Measurements from ENCODE around the gene ZSWIM3. TPM values are rescaled to one million over a fixed set of nuclear protein-coding genes. Genes with fewer than 3 reads are reported as not detected.

ZSWIM3 gene
- polyA plus RNA-seq, 1 donor from 2014 or later, result 14.3 TPM

DNA sequence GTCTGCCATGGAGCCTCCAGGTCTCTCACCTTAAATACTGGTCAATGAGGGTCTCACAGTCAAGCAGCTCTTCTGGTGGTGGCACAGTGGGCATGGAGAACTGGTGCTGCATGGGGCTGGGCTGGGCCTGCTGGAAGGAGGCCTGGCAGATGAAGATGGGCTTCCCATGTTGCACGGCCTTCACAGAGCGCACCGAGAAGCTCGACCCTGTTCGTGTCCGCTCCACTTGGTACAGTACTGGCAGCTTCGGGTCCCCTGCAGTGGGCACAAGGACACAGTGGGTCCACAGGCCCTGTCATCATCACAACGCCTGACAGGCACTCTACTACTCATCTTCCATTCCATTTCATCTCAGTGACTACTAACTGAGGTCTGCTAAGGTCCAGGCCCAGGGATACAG, 9.0 kb upstream of the ZSWIM3 start:
- Histone ChIP-seq H3K79me2 (replicated peaks; ENCODE audit: insufficient read depth, low read length) (no peaks in the 10 kb centered on the region), H3F3A (ENCODE audit: insufficient read depth, low read length, poor library complexity, severe bottlenecking) (no peaks in the 10 kb centered on the region), H3K4me2 (ENCODE audit: low read length) (no peak overlapping the region), H3K27ac (ENCODE audit: low read length) (no peak overlapping the region), H3K27me3 (ENCODE audit: insufficient read depth, low read depth, low read length) (no peaks in the 10 kb centered on the region), H2AFZ (ENCODE audit: low read depth, low read length) (no peak overlapping the region), H3K9me2 (ENCODE audit: insufficient read depth, low read length) (no peaks in the 10 kb centered on the region), H3K4me3 (ENCODE audit: low read length) (no peak overlapping the region), H3K9me3 (ENCODE audit: low read length) (no peaks in the 10 kb centered on the region), H4K20me1 (ENCODE audit: insufficient read depth) (no peaks in the 10 kb centered on the region), H3K9ac (ENCODE audit: low read length) (no peak overlapping the region), H3K36me3 (ENCODE audit: insufficient read depth, low read length) (no peaks in the 10 kb centered on the region)
- TF ChIP-seq, protein P1, sequence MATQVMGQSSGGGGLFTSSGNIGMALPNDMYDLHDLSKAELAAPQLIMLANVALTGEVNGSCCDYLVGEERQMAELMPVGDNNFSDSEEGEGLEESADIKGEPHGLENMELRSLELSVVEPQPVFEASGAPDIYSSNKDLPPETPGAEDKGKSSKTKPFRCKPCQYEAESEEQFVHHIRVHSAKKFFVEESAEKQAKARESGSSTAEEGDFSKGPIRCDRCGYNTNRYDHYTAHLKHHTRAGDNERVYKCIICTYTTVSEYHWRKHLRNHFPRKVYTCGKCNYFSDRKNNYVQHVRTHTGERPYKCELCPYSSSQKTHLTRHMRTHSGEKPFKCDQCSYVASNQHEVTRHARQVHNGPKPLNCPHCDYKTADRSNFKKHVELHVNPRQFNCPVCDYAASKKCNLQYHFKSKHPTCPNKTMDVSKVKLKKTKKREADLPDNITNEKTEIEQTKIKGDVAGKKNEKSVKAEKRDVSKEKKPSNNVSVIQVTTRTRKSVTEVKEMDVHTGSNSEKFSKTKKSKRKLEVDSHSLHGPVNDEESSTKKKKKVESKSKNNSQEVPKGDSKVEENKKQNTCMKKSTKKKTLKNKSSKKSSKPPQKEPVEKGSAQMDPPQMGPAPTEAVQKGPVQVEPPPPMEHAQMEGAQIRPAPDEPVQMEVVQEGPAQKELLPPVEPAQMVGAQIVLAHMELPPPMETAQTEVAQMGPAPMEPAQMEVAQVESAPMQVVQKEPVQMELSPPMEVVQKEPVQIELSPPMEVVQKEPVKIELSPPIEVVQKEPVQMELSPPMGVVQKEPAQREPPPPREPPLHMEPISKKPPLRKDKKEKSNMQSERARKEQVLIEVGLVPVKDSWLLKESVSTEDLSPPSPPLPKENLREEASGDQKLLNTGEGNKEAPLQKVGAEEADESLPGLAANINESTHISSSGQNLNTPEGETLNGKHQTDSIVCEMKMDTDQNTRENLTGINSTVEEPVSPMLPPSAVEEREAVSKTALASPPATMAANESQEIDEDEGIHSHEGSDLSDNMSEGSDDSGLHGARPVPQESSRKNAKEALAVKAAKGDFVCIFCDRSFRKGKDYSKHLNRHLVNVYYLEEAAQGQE (IDR thresholded peaks at IDR 0.05; ENCODE audit: borderline replicate concordance), result no peak
- TF ChIP-seq SMC3 (conservative IDR thresholded peaks at IDR 0.05; ENCODE audit: poor library complexity) (no peak), EZH2 (IDR thresholded peaks at IDR 0.05; ENCODE audit: borderline replicate concordance, insufficient read depth, low read length, poor library complexity, severe bottlenecking) (no peak), EP300 (conservative IDR thresholded peaks at IDR 0.05; ENCODE audit: poor library complexity, severe bottlenecking) (no peak), TAF1 (IDR thresholded peaks at IDR 0.05; ENCODE audit: low read depth) (no peak), POLR2AphosphoS5 (IDR thresholded peaks at IDR 0.05) (no peak), RAD21 (conservative IDR thresholded peaks at IDR 0.05) (no peak), MXI1 (conservative IDR thresholded peaks at IDR 0.05; ENCODE audit: poor library complexity, severe bottlenecking) (no peak)
- TF ChIP-seq, protein P2, sequence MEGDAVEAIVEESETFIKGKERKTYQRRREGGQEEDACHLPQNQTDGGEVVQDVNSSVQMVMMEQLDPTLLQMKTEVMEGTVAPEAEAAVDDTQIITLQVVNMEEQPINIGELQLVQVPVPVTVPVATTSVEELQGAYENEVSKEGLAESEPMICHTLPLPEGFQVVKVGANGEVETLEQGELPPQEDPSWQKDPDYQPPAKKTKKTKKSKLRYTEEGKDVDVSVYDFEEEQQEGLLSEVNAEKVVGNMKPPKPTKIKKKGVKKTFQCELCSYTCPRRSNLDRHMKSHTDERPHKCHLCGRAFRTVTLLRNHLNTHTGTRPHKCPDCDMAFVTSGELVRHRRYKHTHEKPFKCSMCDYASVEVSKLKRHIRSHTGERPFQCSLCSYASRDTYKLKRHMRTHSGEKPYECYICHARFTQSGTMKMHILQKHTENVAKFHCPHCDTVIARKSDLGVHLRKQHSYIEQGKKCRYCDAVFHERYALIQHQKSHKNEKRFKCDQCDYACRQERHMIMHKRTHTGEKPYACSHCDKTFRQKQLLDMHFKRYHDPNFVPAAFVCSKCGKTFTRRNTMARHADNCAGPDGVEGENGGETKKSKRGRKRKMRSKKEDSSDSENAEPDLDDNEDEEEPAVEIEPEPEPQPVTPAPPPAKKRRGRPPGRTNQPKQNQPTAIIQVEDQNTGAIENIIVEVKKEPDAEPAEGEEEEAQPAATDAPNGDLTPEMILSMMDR (IDR thresholded peaks at IDR 0.05; ENCODE audit: poor library complexity, severe bottlenecking), result no peak

DNA sequence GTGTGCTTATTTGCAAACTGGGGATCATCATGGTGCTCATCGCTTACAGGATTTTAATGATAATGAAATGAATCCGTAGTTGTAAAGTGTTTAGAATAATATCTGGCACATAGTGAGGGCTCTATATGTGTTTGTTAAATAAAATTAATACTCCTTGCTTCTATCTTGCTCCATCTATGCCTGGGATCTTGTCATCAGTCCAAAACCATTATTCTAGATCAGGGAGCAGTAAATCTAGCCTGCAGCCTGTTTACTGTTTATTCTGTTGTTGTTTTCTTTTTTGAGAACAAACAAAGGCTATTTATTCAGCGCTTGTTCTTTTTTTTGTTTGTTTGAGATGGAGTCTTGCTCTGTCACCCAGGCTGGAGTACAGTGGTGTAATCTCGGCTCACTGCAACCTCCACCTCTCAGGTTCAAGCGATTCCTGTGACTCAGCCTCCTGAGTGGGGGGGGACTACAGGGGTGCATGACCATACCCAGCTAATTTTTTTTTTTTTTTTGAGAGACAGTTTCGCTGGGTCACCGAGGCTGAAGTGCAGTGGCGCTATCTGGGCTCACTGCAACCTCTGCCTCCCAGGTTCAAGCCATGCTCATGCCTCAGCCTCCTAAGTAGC, 8.3 kb upstream of the ZSWIM3 start:
- Histone ChIP-seq H3K4me3 (ENCODE audit: low read length) (no peak overlapping the region), H3K4me2 (ENCODE audit: low read length) (no peak overlapping the region), H3K27me3 (ENCODE audit: insufficient read depth, low read depth, low read length) (no peaks in the 10 kb centered on the region), H3F3A (ENCODE audit: insufficient read depth, low read length, poor library complexity, severe bottlenecking) (no peaks in the 10 kb centered on the region), H3K79me2 (replicated peaks; ENCODE audit: insufficient read depth, low read length) (no peaks in the 10 kb centered on the region), H4K20me1 (ENCODE audit: insufficient read depth) (no peaks in the 10 kb centered on the region), H2AFZ (ENCODE audit: low read depth, low read length) (no peak overlapping the region), H3K27ac (ENCODE audit: low read length) (no peak overlapping the region), H3K9me3 (ENCODE audit: low read length) (no peaks in the 10 kb centered on the region), H3K9me2 (ENCODE audit: insufficient read depth, low read length) (no peaks in the 10 kb centered on the region), H3K9ac (ENCODE audit: low read length) (no peak overlapping the region), H3K36me3 (ENCODE audit: insufficient read depth, low read length) (no peaks in the 10 kb centered on the region)
- TF ChIP-seq MXI1 (conservative IDR thresholded peaks at IDR 0.05; ENCODE audit: poor library complexity, severe bottlenecking), result no peak
- TF ChIP-seq, protein P1 (IDR thresholded peaks at IDR 0.05; ENCODE audit: borderline replicate concordance), result no peak

Measured in neural cell (in vitro differentiated cells).